NCI-H146 (cell line): ENCODE measurements around the gene SLX4.

ENCODE experiments used
- DNase-seq: peaks from one replicate; lab custom pipeline; 2025; lab: John Stamatoyannopoulos, UW

Gene SLX4

DNA sequence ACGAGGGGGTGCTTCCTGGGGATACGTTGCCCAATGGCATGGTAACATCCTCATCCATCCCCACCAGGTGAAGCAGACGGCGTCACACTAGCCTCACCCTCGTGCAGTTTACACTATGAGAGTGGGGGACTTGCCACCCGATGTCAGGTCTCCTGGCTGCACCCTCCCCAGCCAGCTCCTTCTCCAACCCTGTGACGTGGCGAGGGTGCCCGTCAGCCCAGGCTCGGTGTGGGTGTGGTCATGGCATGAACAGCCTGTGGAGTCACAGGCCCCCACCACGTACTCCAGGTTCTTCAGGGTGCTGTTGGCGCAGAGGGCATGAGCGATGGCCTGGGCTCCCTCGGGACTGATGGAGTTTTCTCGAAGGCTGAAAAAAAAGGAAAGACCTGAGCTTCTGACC, 62.5 kb downstream of the SLX4 start:
- DNase-seq = no peak

DNA sequence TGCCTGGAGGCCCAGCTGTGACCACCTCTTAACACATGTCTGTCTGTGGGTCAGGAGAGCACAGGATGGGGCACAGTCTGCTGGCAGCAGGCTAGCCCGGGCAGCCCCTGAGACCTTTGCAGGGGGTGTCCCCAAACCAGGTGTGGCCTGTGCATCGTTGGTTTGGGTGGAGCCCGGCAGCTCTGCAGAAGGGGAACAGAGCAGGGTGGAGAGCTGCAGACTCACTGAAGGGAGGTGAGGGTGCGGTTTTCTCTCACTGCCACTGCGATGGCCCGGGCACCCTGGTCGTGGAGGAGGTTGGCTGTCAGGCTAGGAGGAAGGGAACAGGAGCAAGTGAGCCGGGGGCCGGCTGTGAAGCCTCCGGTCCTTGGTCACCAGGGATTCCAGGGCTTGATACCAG, 63.0 kb downstream of the SLX4 start:
- DNase-seq = no peak

DNA sequence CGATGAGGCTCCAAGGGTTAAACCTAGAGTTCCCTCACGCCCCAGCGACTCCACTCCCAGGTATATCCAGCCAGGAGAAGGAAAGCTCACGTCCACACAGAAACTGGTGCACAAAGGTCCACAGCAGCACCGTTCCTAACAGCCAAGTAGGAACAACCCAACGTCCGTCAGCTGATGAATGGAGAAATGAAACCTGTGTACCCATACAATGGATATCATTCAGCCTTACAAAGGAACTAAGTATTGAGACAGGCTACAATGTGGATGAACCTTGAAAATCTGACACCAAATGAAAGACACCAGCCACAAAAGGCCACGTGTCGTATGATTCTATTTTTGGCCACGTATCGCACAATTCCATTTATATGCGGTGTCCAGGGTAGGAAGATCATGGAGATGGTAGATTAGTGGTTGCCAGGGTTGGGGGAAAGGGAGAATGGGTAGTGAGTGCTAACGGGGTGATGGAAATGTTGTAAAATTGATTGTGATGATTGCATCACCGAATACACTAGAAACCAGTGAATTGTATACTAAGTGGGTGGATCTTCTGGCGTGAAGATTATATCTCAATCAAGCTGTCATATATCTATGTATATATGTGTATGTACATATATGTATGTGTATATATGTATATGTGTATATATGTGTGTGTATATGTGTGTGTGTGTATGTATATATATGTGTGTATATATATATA, 64.3 kb downstream of the SLX4 start:
- no peak for DNase-seq

DNA sequence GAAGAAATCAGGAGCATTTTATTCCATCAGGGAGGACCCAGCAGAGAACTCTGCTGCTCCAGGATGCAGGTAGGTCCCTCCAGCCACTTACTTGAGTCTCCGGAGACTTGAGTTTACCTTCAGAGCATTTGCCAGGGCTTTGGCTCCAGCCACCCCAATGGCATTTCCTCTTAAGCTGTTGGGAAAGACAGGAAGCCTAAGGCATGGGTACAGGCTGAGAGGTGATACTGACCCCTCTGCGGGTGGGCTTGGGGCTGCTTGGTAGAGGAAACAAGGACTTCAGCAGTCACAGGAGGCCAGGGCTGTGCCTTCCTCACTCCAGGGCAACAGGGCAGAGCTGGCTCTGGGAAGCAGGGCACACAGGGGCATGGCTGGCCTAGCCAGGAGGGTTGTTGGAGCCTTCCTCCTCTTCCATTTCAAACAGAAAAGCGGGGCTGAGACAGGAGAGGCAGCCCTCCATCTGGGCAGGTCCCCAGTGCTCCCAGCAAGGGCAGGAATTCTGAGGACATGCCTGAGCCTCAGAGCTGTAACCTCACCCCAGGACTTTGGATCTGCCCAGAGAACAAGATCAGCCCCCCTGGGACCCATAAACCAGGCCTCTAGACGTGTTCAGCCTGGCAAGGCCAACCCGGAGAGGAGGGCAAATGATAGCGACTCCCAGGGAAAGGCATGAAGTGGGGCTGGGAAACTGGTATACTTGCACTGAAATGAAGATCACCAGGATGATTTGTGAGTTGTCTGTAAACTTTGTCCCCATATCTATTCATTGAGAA, 68.6 kb downstream of the SLX4 start:
- no peak for DNase-seq

DNA sequence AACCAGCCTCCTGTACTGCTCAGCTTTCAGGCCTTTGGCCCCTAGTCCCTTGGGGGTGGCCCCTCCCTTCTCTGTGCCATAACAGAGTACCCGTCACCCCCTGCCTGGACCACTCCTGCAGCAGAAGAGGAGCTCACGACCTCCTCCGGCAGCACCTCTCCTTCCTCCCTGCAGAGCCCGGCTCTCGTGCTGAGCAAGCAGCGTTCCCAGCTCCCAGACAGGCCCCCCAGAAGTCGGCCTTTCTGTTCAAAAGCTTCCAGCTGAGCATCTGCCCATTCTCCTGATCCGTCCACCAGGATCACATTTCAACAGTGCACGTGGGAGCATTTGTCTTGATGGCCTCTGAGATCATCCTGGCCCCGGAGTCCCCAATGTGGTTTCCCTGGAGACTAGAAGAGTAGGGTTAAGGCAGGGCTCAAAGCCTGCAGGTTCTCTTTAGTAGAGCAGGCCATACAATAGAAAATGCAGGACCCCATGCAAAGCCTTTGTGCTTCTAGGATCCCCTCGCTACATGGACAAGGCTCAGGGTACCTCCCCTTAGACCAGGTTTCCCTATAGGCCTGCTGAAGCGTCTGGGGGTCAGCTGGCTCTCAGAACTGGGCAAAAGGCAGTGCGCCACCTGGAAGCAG, 69.8 kb downstream of the SLX4 start:
- peak; percentile 70 for DNase-seq

- DNase-seq = no peak
Observed at GRCh38 chr16:3538222-3538621, 73.2 kb downstream of the SLX4 start.

- DNase-seq = no peak
Observed at GRCh38 chr16:3536851-3537250, 74.6 kb downstream of the SLX4 start.

- DNase-seq = no peak
Observed at GRCh38 chr16:3536271-3536731, 75.1 kb downstream of the SLX4 start.

DNA sequence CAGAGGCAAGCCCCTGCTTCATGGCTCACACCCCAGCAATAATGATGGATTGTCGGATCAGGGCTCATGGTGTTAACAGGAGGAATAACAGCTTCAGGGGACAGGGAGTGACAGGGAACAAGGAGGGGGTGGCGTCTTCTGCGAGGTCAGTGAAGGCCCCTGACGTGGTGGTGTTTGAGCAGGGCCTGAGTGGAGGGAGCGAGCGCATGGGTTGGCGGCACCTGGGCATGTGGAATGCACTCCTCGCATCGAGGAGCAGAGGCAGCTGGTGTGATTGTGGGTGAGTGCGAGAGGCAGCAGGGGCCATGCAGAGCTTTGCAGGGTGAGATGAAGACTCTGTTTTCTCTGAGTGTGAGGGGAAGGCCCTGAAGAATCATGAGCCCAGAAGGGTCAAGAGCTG, 77.3 kb downstream of the SLX4 start:
- no peak for DNase-seq

GRCh38 chr16:3532741-3533140, 78.7 kb downstream of the SLX4 start:
- no peak for DNase-seq
